ENCODE data around the gene ZDHHC17.

The ZDHHC17 gene

GRCh38 chr12:76781321-76781720 lies 17.4 kb downstream of the ZDHHC17 start:
- Histone ChIP-seq H4K20me1 (ENCODE audit: insufficient read depth, low read length) (no peaks in the 10 kb centered on the region), H3K9me3 (replicated peaks; ENCODE audit: insufficient read depth, low read length) (no peaks in the 10 kb centered on the region), H3K9me2 (replicated peaks; ENCODE audit: insufficient read depth, low read length) (no peaks in the 10 kb centered on the region), H3K79me2 (ENCODE audit: low read length) (peaks cover 82% of the 10 kb centered on the region), H3K9ac (ENCODE audit: low read length) (no peak overlapping the region), H3F3A (ENCODE audit: insufficient read depth, low read length) (peaks cover 10% of the 10 kb centered on the region; the same call in 1 of the 2 replicates), H3K4me3 (ENCODE audit: low read length) (no peak overlapping the region), H3K27me3 (replicated peaks; ENCODE audit: insufficient read depth, low read length) (no peaks in the 10 kb centered on the region), H3K4me1 (ENCODE audit: low read length) (peaks cover 21% of the 10 kb centered on the region), H3K36me3 (replicated peaks; ENCODE audit: insufficient read depth, low read length) (no peaks in the 10 kb centered on the region), H2AFZ (ENCODE audit: low read length) (no peak overlapping the region), H3K27ac (ENCODE audit: low read length) (no peak overlapping the region), H3K4me2 (ENCODE audit: low read depth, low read length) (no peak overlapping the region)
- TF ChIP-seq EZH2phosphoT487 (IDR thresholded peaks at IDR 0.05; ENCODE audit: low read length), result no peak
- no peak for TF ChIP-seq CTCF (IDR thresholded peaks at IDR 0.05; ENCODE audit: low read length)
- TF ChIP-seq EZH2 (optimal IDR thresholded peaks at IDR 0.05; ENCODE audit: low read depth, low read length), result no peak
- no peak for DNase-seq

GRCh38 chr12:76782526-76782925 lies 18.6 kb downstream of the ZDHHC17 start:
- Histone ChIP-seq H3K4me3 (ENCODE audit: low read length) (no peak overlapping the region), H3K9ac (ENCODE audit: low read length) (no peak overlapping the region), H4K20me1 (ENCODE audit: insufficient read depth, low read length) (no peaks in the 10 kb centered on the region), H3K4me1 (ENCODE audit: low read length) (peaks cover 13% of the 10 kb centered on the region), H3K9me3 (replicated peaks; ENCODE audit: insufficient read depth, low read length) (no peaks in the 10 kb centered on the region), H3K36me3 (replicated peaks; ENCODE audit: insufficient read depth, low read length) (no peaks in the 10 kb centered on the region), H3K9me2 (replicated peaks; ENCODE audit: insufficient read depth, low read length) (no peaks in the 10 kb centered on the region), H3F3A (ENCODE audit: insufficient read depth, low read length) (peaks cover 6% of the 10 kb centered on the region; the same call in 1 of the 2 replicates), H2AFZ (ENCODE audit: low read length) (no peak overlapping the region), H3K4me2 (ENCODE audit: low read depth, low read length) (no peak overlapping the region), H3K27me3 (replicated peaks; ENCODE audit: insufficient read depth, low read length) (no peaks in the 10 kb centered on the region), H3K79me2 (ENCODE audit: low read length) (peaks cover 79% of the 10 kb centered on the region), H3K27ac (ENCODE audit: low read length) (no peak overlapping the region)
- TF ChIP-seq EZH2 (optimal IDR thresholded peaks at IDR 0.05; ENCODE audit: low read depth, low read length) (no peak), CTCF (IDR thresholded peaks at IDR 0.05; ENCODE audit: low read length) (no peak), EZH2phosphoT487 (IDR thresholded peaks at IDR 0.05; ENCODE audit: low read length) (no peak)
- no peak for DNase-seq

- no peaks in the 10 kb centered on the region for H3K9me3 ChIP-seq (replicated peaks; ENCODE audit: insufficient read depth, low read length)
- TF ChIP-seq EZH2 (optimal IDR thresholded peaks at IDR 0.05; ENCODE audit: low read depth, low read length) (no peak), CTCF (IDR thresholded peaks at IDR 0.05; ENCODE audit: low read length) (no peak), EZH2phosphoT487 (IDR thresholded peaks at IDR 0.05; ENCODE audit: low read length) (no peak)
Observed at GRCh38 chr12:76784600-76785051, 20.7 kb downstream of the ZDHHC17 start.

More at GRCh38 chr12:76784600-76785051, 20.7 kb downstream of the ZDHHC17 start:
- Histone ChIP-seq H3K79me2 (ENCODE audit: low read length) (peaks cover 62% of the 10 kb centered on the region), H3K4me2 (ENCODE audit: low read depth, low read length) (no peak overlapping the region), H3K4me3 (ENCODE audit: low read length) (no peak overlapping the region), H3K27ac (ENCODE audit: low read length) (no peak overlapping the region), H3F3A (ENCODE audit: insufficient read depth, low read length) (no peaks in the 10 kb centered on the region), H4K20me1 (ENCODE audit: insufficient read depth, low read length) (no peaks in the 10 kb centered on the region), H3K9me2 (replicated peaks; ENCODE audit: insufficient read depth, low read length) (no peaks in the 10 kb centered on the region), H3K27me3 (replicated peaks; ENCODE audit: insufficient read depth, low read length) (no peaks in the 10 kb centered on the region), H3K9ac (ENCODE audit: low read length) (no peak overlapping the region), H3K36me3 (replicated peaks; ENCODE audit: insufficient read depth, low read length) (no peaks in the 10 kb centered on the region), H2AFZ (ENCODE audit: low read length) (no peak overlapping the region), H3K4me1 (ENCODE audit: low read length) (no peaks in the 10 kb centered on the region)
- no peak for DNase-seq
